ENCODE data around the gene PLEKHA5.

PLEKHA5 gene

GRCh38 chr12:19248929-19249602 lies 119.5 kb downstream of the PLEKHA5 start:
- H2AFZ ChIP-seq = no peak overlapping the region
- H3K27ac ChIP-seq = no peak overlapping the region
- H3K4me3 ChIP-seq (ENCODE audit: low read depth, low read length) = no peak overlapping the region
- no peak for TF ChIP-seq CTCF (IDR thresholded peaks at IDR 0.05)
- H3K9ac ChIP-seq = no peak overlapping the region
- no peaks in the 10 kb centered on the region for H3K36me3 ChIP-seq (ENCODE audit: control insufficient read depth, insufficient read depth, low read length)
- H3K79me2 ChIP-seq = no peaks in the 10 kb centered on the region
- no peaks in the 10 kb centered on the region for H3K9me3 ChIP-seq (ENCODE audit: control insufficient read depth, low read length)
- H3K4me1 ChIP-seq = no peaks in the 10 kb centered on the region
- no peaks in the 10 kb centered on the region for H3K27me3 ChIP-seq (ENCODE audit: control insufficient read depth, insufficient read depth, low read length)
- no peak overlapping the region for H3K4me2 ChIP-seq (ENCODE audit: low read length)

GRCh38 chr12:19251481-19252132 lies 122.1 kb downstream of the PLEKHA5 start:
- Histone ChIP-seq H3K27me3 (ENCODE audit: control insufficient read depth, insufficient read depth, low read length) (no peaks in the 10 kb centered on the region), H3K4me1 (no peaks in the 10 kb centered on the region), H3K9me3 (ENCODE audit: control insufficient read depth, low read length) (no peaks in the 10 kb centered on the region), H3K36me3 (ENCODE audit: control insufficient read depth, insufficient read depth, low read length) (no peaks in the 10 kb centered on the region), H3K79me2 (no peaks in the 10 kb centered on the region), H3K9ac (no peak overlapping the region), H2AFZ (no peak overlapping the region), H3K4me2 (ENCODE audit: low read length) (no peak overlapping the region), H3K27ac (no peak overlapping the region), H3K4me3 (ENCODE audit: low read depth, low read length) (no peak overlapping the region)
- TF ChIP-seq CTCF (IDR thresholded peaks at IDR 0.05) = no peak

GRCh38 chr12:19260135-19260534 lies 130.6 kb downstream of the PLEKHA5 start:
- TF ChIP-seq CTCF (IDR thresholded peaks at IDR 0.05) = no peak
- H3K4me1 ChIP-seq = no peaks in the 10 kb centered on the region
- no peak overlapping the region for H3K4me3 ChIP-seq (ENCODE audit: low read depth, low read length)
- H3K4me2 ChIP-seq (ENCODE audit: low read length) = no peak overlapping the region
- no peak overlapping the region for H2AFZ ChIP-seq
- H3K9me3 ChIP-seq (ENCODE audit: control insufficient read depth, low read length) = no peaks in the 10 kb centered on the region
- no peaks in the 10 kb centered on the region for H3K27me3 ChIP-seq (ENCODE audit: control insufficient read depth, insufficient read depth, low read length)
- H3K36me3 ChIP-seq (ENCODE audit: control insufficient read depth, insufficient read depth, low read length) = no peaks in the 10 kb centered on the region
- no peaks in the 10 kb centered on the region for H3K79me2 ChIP-seq
- H3K27ac ChIP-seq = no peak overlapping the region
- H3K9ac ChIP-seq = no peak overlapping the region

- no peaks in the 10 kb centered on the region for H3K79me2 ChIP-seq
- no peak overlapping the region for H3K4me2 ChIP-seq (ENCODE audit: low read length)
- no peaks in the 10 kb centered on the region for H3K4me1 ChIP-seq
- H3K36me3 ChIP-seq (ENCODE audit: control insufficient read depth, insufficient read depth, low read length) = no peaks in the 10 kb centered on the region
- H3K4me3 ChIP-seq (ENCODE audit: low read depth, low read length) = no peak overlapping the region
- no peaks in the 10 kb centered on the region for H3K9me3 ChIP-seq (ENCODE audit: control insufficient read depth, low read length)
- no peak overlapping the region for H2AFZ ChIP-seq
- no peaks in the 10 kb centered on the region for H3K27me3 ChIP-seq (ENCODE audit: control insufficient read depth, insufficient read depth, low read length)
- no peak overlapping the region for H3K27ac ChIP-seq
- no peak overlapping the region for H3K9ac ChIP-seq
- no peak for TF ChIP-seq CTCF (IDR thresholded peaks at IDR 0.05)
Observed at GRCh38 chr12:19261773-19262172, 132.2 kb downstream of the PLEKHA5 start.

- no peak overlapping the region for H3K4me3 ChIP-seq (ENCODE audit: low read depth, low read length)
Observed at GRCh38 chr12:19263672-19264071, 134.1 kb downstream of the PLEKHA5 start.

More at GRCh38 chr12:19263672-19264071, 134.1 kb downstream of the PLEKHA5 start:
- Histone ChIP-seq H2AFZ (no peak overlapping the region), H3K27ac (no peak overlapping the region), H3K9ac (no peak overlapping the region), H3K9me3 (ENCODE audit: control insufficient read depth, low read length) (no peaks in the 10 kb centered on the region), H3K79me2 (no peaks in the 10 kb centered on the region), H3K4me2 (ENCODE audit: low read length) (no peak overlapping the region), H3K27me3 (ENCODE audit: control insufficient read depth, insufficient read depth, low read length) (no peaks in the 10 kb centered on the region), H3K4me1 (no peaks in the 10 kb centered on the region), H3K36me3 (ENCODE audit: control insufficient read depth, insufficient read depth, low read length) (no peaks in the 10 kb centered on the region)
- TF ChIP-seq CTCF (IDR thresholded peaks at IDR 0.05) = no peak

All from parathyroid adenoma (tissue), 2 donors.